ENCODE data around the gene AP2A2.

Gene AP2A2

DNA sequence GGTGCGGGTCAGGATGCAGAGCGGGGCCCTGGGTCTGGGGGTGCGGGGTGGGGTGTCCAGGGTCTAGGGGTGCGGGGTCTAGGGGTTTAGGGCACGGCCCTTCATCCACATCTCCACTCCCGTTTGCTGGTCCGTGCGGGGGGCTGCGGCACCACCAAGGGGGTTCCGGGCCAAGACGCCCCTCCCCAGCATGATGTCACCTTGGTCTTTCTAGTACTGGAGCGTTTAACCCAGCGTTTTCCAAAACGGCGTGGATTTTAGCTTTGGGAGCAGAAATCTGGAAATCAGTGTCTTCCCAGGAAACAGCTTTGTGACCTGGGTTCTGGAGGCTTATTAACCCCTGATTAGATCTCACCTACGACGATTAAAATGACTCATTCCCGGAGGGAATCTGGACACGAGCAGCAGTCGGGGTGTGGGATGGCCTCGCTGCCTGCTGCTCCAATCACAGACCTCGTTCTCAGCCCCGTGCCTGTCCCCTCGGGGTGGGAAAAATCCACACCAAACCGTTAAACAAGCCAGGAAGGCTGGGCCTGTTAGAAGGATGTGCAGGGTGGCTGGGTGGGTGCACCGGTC lies 759 bp downstream of the AP2A2 start:
- no peak for DNase-seq

DNA sequence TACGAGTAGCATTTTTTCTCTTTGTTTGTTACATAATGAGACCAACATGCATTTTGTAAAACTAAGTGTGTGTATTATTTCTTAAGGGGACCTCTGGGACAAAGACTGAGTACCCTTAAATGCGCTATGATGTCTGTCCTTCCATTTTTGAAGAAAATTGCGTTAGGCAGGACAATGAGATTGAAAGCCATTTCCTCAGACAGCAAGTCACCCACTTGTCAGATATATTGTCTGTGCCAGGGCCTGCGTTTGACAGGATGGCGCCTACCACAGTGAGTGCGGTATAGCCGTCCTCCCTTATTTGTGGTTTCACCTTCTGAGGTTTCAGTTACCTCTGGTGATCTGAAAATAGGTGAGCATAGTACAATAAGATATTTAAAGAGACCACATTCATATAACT lies 2.2 kb downstream of the AP2A2 start:
- DNase-seq, result no peak

DNA sequence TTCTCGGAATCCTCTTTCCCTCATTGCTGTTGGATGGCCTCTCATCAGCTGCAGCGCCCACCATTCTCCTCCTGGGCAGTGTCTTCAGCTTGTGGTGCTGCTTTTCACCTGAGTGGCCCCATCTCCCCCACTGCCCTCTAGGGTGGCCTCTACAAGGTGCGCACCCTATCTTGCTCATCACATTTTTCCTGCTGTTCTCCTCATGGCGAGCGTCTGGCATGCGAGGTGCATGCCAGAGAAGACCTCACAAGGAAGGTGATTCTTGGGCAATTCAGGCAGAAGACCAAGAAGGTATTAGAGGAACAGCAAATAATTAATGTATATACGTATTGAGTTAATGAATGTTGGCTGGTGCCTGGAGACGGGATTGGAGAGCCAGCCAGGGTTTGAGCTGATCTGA lies 3.1 kb downstream of the AP2A2 start:
- DNase-seq, result no peak

DNA sequence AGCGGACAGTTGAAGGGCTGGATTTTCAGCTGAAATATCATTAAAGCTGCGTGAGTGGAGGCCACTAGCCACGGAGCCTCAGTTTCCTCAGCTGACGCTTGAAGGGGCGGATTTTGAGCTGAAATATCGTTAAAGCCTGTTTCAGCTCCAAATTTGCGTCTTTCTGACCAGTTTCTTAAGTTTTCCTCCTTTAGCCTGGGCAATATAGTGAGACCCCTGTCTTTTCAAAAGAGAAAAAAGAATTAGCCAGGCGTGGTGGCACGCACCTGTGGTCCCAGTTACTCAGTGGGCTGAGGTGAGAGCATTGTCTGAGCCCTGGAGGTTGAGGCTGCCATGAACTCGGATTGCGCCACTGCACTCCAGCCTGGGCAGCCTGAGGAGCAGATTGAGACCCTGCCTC lies 3.7 kb downstream of the AP2A2 start:
- no peak for DNase-seq

DNA sequence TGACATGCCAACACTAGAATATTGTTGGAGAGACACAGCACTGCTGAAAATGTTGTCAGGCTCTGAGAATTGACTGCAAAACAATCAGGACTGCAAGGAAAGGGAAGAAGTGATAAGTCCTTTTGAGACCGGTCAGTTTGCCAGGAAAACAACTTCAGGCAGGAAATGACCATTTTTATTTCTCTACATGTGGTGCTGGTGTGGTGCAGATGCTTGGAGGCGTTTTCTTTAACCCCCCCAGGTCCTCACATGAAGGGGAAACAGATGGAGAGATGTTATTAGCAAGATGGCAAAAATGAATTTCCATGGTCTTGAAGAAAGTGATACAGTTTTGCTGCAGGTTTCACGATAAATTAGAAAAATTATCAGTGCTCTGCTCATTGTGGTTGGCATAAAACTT lies 5.7 kb downstream of the AP2A2 start:
- DNase-seq, result no peak

DNA sequence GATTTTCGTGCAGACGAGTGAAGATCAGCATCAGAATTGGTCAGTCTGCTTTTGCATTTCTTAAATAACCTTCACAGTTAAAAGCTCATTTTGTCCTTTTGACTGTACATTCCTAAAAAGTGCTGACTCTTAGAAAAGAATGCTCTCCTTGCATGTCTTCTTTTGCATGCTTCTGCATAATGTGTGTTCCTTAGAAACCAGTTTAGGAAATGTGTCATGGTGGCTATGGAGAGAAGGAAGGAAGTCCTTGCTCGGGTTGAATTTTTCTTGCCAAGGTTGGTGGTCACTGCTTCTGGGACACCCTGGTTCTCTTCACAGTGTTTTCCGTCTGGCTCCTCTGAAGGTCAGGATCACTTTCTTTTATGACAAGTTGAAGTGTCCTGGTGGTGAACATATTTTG lies 6.8 kb downstream of the AP2A2 start:
- no peak for DNase-seq

DNA sequence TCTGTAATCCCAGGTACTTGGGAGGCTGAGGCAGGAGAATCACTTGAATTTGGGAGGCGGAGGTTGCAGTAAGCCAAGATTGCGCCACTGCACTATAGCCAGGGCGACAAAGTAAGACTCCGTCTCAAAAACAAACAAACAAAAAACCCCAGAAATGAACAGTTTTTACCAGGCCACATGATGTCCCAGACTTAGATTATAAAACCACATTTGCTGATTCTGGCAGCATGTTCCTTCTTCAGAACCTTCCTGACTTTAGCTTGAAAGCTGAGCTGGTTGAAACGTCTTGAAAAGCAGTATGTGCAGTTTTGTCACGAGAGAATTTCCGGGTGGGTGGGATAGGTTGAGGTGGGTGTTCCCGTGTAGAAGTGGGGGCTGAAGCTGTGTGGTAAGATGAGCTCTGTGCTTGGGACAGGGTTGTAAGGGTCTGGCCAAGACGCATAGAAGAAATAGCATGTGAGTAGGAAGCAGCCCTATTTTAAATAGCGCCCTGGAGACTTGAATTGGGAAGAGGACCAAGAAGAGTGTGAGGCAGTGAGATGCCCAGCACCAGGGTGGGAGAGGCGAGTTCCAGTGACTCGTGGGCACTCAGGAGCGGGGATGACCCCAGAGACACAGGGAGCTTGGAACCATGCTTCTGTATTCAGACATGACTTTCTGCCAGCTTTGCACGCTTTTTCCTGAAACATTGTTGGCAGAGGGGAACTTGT lies 7.6 kb downstream of the AP2A2 start:
- no peak for DNase-seq

DNA sequence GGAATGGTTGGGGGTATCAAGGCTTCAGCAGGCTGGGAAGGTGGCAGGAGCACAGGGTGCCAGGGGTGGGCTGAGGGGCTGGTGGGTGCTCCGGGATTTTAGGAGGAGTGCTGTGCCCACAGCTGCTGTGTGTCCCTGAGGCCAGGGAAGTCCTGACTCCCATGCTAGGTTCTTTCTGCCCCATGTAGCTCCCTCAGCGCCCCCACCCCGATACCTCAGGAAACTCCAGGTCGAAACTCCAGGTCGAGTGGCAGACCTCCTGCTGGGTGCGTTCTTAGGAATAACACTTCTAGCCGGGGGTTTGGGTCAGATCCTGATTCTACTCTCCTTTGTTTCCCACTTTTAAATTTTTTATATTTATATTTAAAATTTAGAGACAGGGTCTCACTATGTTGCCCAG lies 8.3 kb downstream of the AP2A2 start:
- DNase-seq, result no peak

DNA sequence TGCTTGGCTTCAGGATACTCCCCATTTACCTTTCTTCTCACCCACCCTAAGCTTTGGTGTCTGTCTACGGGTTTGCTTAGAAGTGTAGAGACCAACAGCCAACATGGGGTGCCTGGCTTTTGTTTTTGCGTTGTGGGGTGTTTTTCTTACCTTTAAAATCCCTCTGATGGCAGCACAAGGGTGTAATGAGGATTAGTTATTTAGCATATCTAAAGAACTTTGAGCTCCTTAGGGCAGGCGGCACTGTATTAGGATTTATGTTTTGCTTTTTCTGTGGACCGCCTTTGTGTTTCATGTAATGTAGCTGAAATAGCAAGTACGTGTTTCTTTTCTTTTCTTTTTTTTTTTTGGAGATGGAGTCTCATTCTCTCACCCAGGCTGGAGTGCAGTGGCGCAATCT lies 8.9 kb downstream of the AP2A2 start:
- DNase-seq, result no peak

DNA sequence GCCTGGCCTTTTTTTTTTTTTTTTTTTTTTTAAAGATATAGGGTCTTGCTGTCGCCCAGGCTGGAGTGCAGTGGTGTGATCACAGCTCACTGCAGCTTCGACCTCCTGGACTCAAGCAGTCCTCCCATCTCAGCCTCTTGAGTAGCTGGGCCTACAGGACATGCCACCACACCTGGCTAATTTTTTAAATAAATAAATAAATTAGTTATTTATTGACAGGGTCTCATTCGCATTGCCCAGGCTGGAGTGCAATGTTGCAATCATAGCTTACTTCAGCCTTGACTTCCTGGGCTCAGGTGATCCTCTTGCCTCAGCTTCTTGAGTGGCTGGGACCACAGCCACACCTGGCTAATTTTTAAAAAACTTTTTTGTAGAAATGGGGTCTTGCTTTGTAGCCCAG lies 10.5 kb downstream of the AP2A2 start:
- DNase-seq, result no peak

DNA sequence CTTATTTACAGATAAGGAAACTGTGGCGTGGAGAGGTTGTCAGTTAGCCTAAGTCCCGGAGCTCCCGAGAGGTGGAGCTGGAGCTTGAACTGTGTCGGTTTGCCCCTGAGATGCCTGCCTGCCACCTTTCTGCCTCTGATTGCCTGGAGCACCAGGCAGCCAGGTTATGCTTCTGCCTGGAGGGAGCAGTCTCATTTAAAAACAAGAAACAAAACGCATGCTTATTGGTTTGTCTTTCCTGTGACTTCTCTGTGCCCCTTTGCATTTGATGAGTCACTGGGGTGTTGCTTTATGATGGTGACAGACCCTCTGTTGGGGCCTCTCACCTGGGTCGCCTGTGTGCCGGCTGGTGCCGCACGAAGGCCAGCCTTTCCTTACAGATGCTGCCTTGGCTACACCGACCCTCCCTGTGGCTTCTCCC lies 12.2 kb downstream of the AP2A2 start:
- no peak for DNase-seq

DNA sequence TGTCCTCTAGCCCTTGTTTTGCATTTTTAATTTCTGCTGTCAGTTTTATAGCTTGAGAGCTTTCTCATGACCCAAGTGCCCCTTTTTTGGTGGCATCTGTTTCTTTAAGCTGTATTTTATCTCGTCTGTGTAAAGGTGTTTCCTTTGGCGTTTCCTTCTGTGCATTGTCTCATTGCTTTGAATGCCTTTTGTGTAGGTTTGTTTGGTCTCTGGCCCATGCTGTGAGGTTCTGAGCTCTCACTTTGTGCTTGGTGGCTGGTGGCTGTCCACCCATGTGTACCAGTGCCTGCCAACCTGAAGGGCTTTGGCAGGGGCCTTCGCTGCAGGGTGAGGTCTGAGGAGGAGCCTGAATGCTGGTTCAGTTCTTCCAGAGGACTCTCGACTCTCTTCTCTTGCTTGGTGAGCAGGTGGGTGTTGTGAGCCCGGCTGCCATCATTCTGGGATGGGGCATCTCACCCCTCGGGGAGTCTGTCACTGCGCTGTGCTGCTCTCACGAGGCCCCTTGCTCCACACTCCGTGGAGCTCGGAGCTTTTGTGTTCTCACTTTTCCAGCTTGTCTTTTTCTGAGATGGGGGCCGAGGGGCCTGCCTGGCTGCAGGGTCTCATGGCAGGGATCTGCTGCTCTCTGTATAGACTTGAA lies 14.9 kb downstream of the AP2A2 start:
- DNase-seq, result no peak

DNA sequence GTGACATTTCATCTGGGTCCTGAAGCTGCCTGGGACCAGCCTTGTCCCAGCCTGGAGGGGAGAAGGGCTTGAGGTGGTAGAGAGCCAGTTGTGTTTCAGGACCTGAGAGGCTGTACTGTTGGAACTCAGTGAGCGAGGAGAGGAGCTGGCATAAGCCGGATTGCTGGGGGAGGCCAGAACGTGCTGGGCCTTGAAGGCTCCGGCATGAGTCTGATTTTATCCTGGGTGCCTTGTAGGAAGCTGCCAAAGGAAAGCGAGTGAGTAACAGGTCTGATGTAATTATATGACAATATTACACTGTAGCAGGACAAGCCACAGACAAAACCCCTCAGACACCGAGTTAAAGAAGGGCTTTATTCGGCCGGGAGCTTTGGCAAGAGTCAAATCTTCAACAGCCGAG lies 17.2 kb downstream of the AP2A2 start:
- DNase-seq, result peak in 1 of 2 donors; percentile 26

DNA sequence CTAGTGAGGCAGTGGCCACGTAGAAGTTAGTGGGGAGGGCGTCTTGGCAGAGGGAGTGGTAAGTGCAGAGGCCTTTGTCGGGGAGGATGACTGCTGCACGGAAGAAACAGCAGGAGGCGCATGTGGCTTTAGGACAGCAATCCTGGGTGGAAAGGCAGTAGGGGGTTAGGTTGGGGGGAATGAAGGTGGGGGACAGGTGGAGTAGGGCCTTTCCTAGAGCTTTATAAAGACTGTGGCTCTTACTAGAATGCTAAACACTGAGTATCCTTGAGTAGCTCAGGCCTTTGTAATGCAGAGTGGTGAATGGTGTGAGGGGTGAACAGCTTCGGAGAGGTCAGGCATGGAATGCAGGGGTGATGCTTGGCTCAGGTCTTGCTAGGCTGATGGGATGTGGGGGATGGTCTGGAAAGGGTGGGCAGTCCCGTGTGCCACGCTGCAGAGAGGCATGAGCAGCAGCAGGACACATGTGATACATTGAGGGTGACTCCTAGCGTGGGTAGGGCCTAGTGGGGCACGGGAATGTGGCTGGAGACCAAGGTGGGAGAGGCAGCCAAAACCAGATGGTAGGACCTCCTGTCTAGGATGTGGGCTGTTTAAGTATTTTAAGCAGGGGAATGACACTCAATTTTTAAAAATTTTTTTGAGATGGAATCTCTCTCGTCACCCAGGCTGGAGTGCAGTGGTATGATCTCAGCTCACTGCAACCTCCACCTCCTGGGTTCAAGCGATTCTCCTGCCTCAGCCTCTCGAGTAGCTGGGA lies 19.2 kb downstream of the AP2A2 start:
- DNase-seq, result no peak

DNA sequence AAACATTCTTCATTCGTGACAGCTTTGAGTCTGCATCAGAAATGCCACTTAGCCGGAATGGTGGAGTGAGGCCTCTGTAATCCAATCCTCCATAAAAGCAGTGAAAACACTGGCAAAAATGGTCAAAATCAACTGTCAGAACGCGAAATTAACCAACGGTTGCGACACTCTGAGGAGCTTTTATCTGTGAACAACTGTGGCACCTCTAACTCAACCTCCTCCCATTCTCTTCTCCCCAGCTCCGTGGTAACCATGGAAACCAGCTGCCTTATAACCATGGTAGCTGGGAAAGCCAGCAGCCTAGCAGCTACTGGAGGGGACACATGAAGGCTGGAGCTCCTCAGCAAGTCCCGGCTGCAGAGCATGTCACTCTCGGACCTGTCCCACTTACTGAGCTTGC lies 20.3 kb downstream of the AP2A2 start:
- peak in 1 of 2 donors; percentile 27 for DNase-seq

DNA sequence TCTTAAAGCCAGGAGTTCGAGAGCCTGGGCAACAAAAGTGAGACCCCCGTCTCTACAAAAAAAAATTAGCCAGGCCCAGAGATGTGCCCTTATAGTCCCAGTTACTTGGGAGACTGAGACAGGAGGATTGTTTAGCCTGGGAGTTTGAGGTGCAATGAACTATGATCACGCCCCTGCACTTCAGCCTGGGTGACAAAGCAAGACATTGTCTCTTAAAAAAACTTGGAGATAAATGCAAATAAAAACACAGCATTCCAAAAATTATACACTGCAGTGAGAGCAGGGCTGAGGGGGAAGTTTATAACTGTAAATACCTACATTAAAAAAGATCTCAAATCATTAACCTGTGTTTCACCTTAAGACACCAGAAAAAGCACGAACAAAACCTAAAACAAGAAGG lies 22.1 kb downstream of the AP2A2 start:
- no peak for DNase-seq

DNA sequence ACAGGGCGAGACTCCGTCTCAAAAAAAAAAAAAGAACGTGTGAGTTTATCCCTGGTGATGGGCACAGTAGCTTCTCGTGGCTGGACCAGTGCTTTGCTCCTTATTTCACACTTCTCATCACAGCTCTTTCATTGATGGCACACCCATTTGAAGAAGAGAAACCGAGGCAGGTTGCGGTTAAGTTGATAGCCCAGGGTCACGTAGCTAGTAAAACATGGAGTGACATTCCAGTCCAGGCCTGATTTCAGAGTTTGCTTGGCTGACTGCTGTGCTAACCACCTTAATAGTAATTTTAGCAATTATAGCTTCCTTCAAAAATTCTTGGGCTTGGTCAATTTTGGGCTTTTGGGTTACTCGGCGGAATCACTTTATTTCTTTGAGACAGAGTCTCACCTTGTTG lies 25.8 kb downstream of the AP2A2 start:
- no peak for DNase-seq

DNA sequence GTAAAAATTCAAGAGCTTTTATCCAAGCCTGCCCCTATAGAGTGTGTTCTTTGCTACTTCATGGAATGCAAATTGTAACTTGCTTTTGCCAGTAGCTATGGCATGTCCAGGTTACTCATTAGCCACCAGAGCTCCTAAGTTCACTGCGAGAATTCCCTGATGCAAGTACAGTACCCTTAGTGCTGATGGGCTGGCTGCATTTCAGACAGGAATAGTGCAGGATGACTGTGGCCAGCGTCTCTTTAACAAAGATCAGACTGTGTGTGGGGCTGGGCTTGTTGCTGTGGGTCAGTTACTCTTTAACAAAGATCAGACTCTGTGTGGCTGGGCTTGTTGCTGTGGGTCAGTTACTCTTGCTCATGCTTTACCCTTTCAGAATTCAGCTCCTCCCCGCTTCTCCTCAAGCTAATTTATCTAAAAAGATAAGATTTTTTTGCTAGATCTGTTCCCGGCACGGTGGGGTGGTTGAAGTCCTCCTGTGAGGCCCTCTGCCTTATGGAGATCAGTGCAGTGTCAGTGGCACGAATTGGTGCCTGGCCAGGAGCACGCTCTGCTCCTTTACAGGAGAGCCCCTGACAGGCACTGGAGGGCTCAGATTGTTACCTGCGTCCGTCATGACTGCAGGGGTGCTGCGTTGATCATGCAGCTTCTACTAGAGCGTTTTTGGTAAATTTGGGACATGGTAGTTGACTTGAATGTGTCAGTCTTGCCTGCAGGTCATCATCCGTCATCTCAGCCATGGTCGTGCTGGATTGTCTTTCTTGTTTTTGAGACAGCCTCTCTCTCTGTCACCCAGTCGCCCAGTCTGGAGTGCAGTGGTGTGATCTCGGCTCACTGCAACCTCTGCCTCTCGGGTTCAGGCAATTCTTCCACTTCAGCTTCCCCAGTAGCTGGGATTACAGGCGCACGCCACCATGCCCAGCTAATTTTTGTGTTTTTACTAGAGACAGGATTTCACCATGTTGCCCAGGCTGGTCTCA lies 27.0 kb downstream of the AP2A2 start:
- peak in 1 of 2 donors; percentile 50 for DNase-seq

DNA sequence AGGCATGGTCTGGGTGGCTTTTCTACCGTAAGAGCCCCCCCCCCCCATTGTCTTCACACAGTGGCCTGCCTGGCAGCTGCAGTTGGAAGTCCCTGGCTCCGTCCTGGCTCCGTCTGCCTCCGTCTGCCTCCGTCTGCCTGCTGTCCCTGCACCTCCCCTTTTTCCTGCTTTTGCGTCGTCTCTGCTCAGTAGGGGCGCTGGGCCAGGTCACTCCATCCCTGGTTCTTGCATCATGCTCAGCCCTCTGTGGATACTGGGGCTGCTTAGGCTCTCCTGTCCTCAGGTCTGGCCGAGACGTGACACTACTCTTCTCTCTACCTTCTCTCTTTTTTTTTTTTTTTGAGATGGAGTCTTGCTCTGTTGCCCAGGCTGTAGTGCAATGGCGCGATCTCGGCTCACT lies 27.8 kb downstream of the AP2A2 start:
- DNase-seq, result no peak

DNA sequence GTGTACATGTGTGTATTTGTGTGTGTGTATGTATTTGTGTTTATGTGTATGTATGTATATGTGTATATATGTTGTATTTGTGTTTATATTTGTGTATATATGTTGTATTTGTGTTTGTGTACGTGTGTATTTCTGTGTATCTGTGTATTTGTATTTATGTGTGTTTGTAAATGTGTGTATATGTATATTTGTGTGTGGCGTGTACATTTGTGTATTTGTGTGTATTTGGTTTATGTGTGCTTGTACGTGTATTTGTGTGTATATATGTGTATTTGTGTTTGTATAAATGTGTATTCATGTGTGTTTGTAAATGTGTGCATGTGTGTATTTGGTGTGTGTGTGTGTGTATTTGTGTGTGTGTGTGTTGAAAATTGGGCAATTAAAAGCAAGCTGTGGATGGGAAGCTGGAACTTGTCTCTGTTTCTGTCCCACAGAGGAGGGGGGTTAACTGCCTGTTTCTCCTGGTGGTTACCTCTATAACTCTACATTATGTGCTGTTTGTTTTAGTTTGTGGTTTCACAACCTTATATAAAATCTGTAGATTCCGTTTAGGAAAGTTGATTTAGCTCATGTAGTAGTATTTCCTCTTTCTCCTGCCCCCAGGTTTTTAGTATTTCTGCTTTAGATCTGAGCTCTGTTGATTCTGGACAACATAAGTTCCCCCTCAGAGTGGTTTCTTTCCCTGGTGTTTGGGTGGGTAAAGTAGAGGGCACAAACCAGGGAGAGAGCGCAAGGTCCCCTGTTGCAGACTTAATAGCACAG lies 28.9 kb downstream of the AP2A2 start:
- DNase-seq, result no peak

DNA sequence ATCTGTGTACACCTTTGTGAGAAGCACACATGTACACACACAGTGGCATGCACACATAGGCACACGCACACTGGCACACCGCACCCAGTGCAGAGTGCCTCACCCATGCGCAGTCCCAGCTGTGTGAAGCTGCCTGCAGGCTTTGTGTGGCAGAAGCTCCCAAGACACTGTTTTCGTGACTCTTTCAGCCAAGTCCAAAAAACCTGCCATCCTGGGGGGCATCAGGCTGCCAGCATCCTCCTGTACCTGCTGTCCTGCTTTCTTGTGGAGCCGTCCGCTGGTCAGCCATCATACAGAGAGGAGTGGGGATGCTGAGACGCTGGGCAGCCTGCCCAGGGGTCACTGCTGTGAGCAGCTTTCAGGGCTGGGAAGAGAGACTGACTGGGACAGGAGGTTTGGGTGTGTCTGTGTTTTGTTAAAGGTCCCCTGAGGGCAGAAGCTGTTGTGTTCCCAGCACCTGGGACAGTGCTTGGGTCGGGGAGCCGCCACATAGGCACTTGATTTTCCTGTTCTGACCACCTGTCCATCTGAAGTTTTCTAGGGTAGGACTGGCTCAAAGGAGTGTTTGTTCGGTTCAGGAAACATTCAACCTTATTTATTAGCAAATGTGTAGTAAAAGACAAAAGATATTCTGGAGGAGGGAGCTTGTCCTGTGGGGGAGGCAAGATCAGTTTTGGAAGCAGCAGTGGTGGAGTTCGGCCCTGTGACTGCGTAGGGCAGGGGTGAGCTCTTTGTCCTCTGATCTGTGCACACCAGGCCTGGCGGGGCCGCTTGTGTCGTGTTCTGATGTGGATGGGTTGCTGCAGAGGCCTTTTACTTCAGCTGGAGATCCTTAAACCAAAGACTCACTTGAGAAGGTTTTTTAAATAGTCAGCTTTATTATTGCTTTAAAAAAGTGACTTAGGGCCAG lies 29.7 kb downstream of the AP2A2 start:
- DNase-seq, result no peak
